ENCODE measurements around the gene MAOB.

DNA sequence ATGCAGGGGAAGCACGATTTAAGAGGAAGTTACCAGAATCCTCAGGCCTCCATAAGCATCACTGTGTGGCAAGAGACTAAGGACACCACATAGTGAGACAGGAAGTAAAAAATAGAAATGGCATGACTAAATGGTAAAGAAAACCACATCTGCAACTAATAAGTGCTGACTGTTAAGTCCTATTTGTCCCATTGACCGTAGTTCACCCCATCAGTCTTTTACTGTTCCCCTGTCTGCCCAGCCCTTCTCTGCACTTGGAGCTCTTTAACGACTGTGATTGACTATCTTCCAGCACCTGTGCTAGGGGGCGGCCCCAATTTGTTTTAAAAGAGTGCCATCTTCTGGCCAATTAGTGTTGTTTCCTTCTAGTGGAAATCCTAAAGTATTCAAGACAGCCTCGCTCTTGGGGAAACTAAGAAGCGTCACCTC lies 132.0 kb downstream of the MAOB start:
- TF ChIP-seq, protein P1, sequence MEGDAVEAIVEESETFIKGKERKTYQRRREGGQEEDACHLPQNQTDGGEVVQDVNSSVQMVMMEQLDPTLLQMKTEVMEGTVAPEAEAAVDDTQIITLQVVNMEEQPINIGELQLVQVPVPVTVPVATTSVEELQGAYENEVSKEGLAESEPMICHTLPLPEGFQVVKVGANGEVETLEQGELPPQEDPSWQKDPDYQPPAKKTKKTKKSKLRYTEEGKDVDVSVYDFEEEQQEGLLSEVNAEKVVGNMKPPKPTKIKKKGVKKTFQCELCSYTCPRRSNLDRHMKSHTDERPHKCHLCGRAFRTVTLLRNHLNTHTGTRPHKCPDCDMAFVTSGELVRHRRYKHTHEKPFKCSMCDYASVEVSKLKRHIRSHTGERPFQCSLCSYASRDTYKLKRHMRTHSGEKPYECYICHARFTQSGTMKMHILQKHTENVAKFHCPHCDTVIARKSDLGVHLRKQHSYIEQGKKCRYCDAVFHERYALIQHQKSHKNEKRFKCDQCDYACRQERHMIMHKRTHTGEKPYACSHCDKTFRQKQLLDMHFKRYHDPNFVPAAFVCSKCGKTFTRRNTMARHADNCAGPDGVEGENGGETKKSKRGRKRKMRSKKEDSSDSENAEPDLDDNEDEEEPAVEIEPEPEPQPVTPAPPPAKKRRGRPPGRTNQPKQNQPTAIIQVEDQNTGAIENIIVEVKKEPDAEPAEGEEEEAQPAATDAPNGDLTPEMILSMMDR (conservative IDR thresholded peaks at IDR 0.05; ENCODE audit: low read depth, low read length), result peak; percentile 75
- TF ChIP-seq EZH2phosphoT487 (IDR thresholded peaks at IDR 0.05; ENCODE audit: borderline replicate concordance, low read length), result no peak

Data from PC-3 (cell line).